Lower leg skin (tissue), 4 donors: Measurements from ENCODE around the gene LINS1. TPM values are rescaled to one million over a fixed set of nuclear protein-coding genes. Genes with fewer than 3 reads are reported as not detected.
A peak's percentile ranks its signal among the peaks of the same experiment; 100 is the strongest.

Experiments
- DNase-seq, 2 donors: peaks; one replicate each; pipeline ENCODE4 v3.0.0-alpha.2; 2019; ENCODE audit warnings: low spot score in 2 of 2
- H3K4me3 ChIP-seq: fragments of 200-600 bp; sonication (generic); 2 replicates; pipeline ENCODE4 v1.5.1; 2017; ENCODE audit warnings: mild to moderate bottlenecking, low read depth; ENCODE audit not compliant: poor library complexity, severe bottlenecking
- CTCF ChIP-seq, 3 donors: fragments of 450-650 bp; IDR thresholded peaks; one replicate each; pipeline ENCODE4 v1.5.1; 2016; ENCODE audit warnings: antibody characterized with exemption in 3 of 3, mild to moderate bottlenecking in 3 of 3, moderate library complexity in 2 of 3
- POLR2A ChIP-seq, 2 donors: fragments of 450-650 bp; IDR thresholded peaks; one replicate each; pipeline ENCODE4 v1.6.1; 2016 to 2017; ENCODE audit warnings: antibody characterized with exemption in 2 of 2, mild to moderate bottlenecking in 1 of 2, moderate library complexity in 1 of 2
- WGBS, 2 donors: methylation state at CpG; one replicate each; pipeline ENCODE4 v1.1.5; 2018; 5-methylcytosine and 5-hydroxymethylcytosine counted together
- intact Hi-C: fragments of 100-400 bp; cut with DNase I; formaldehyde crosslinking; loops from one replicate; pipeline ENCODE4 v1.15.0; 2023; ENCODE audit warnings: low total_unique reads
- total RNA-seq, 4 donors: library from RNA; depleted of rRNA; stranded (reverse); fragments of >200 nt; gene quantifications; one replicate each; pipeline ENCODE4 v1.1.0, GENCODE V29; 2016

LINS1 gene
- total RNA-seq, 4 donors from 2014 or later: 12.5 to 24.9 (median 18.7) TPM

- 17 to 21% methylated on average over 6 of the region's 6 CpGs for WGBS, 2 donors
- intact Hi-C loops: no loop called here
- no peak for TF ChIP-seq CTCF (IDR thresholded peaks at IDR 0.05)
- TF ChIP-seq POLR2A (IDR thresholded peaks at IDR 0.05): no peak
- DNase-seq: peak; percentile 73 to 91
- no peak overlapping the region for H3K4me3 ChIP-seq
These were observed 75.9 kb downstream of the LINS1 start for GRCh38 chr15:100526027-100526481.

- 24 to 35% methylated on average over 1 of the region's 1 CpG for WGBS, 2 donors
- no peak for TF ChIP-seq POLR2A (IDR thresholded peaks at IDR 0.05)
- no peak for TF ChIP-seq CTCF (IDR thresholded peaks at IDR 0.05)
- intact Hi-C loops: no loop called here
- no peak overlapping the region for H3K4me3 ChIP-seq
- no peak for DNase-seq
These were observed 76.5 kb downstream of the LINS1 start for GRCh38 chr15:100525436-100525835.

GRCh38 chr15:100524326-100524725 lies 77.7 kb downstream of the LINS1 start:
- 55 to 70% methylated on average over 2 of the region's 2 CpGs for WGBS, 2 donors
- intact Hi-C loops: no loop called here
- DNase-seq: no peak
- TF ChIP-seq POLR2A (IDR thresholded peaks at IDR 0.05): no peak
- no peak for TF ChIP-seq CTCF (IDR thresholded peaks at IDR 0.05)
- no peak overlapping the region for H3K4me3 ChIP-seq

GRCh38 chr15:100521907-100522306 lies 80.1 kb downstream of the LINS1 start:
- 74 to 91% methylated on average over 3 of the region's 3 CpGs for WGBS, 2 donors
- TF ChIP-seq POLR2A (IDR thresholded peaks at IDR 0.05): no peak
- no peak for TF ChIP-seq CTCF (IDR thresholded peaks at IDR 0.05)
- intact Hi-C loops: no loop called here
- no peak overlapping the region for H3K4me3 ChIP-seq
- DNase-seq: no peak

- 64 to 66% methylated on average over 7 of the region's 7 CpGs for WGBS, 2 donors
- no peak for TF ChIP-seq POLR2A (IDR thresholded peaks at IDR 0.05)
- no peak for DNase-seq
These were observed 81.7 kb downstream of the LINS1 start for GRCh38 chr15:100520132-100520921.

GRCh38 chr15:100517846-100518245 lies 84.1 kb downstream of the LINS1 start:
- no peak for DNase-seq
- WGBS, 2 donors: 71 to 78% methylated on average over 3 of the region's 3 CpGs
- intact Hi-C loops: no loop called here
- TF ChIP-seq CTCF (IDR thresholded peaks at IDR 0.05) (no peak), POLR2A (IDR thresholded peaks at IDR 0.05) (no peak)
- no peak overlapping the region for H3K4me3 ChIP-seq

More at GRCh38 chr15:100520132-100520921, 81.7 kb downstream of the LINS1 start:
- intact Hi-C loops: no loop called here
- no peak overlapping the region for H3K4me3 ChIP-seq

Other genes starting within 250 kb of the LINS1 start
- gene CERS3, start 73.2 kb downstream of the LINS1 start, total RNA-seq: 100 to 1,000 TPM; 105 to 191 (median 149) TPM
- gene ASB7, start 405 bp upstream of the LINS1 start, total RNA-seq: 10 to 100 TPM in 2 of 4 donors, 1 to 10 TPM in 2; 5.4 to 15.8 (median 9.6) TPM